ENCODE measurements around the gene MRPL12. TPM values are rescaled to one million over a fixed set of nuclear protein-coding genes. Genes with fewer than 3 reads are reported as not detected.

MRPL12 gene
- total RNA-seq, 1 experiment from 2014 or later = 57.7 TPM

GRCh38 chr17:81715107-81715871 lies 12.1 kb downstream of the MRPL12 start:
- DNase-seq (ENCODE audit: low read depth) = no peak

- DNase-seq (ENCODE audit: low read depth) = no peak
Measured at GRCh38 chr17:81715872-81716673, 12.9 kb downstream of the MRPL12 start.

- no peak for DNase-seq (ENCODE audit: low read depth)
Measured at GRCh38 chr17:81716674-81716996, 13.5 kb downstream of the MRPL12 start.

- DNase-seq (ENCODE audit: low read depth) = no peak
Measured at GRCh38 chr17:81717049-81717765, 14.0 kb downstream of the MRPL12 start.

- no peak for DNase-seq (ENCODE audit: low read depth)
Measured at GRCh38 chr17:81717766-81718089, 14.6 kb downstream of the MRPL12 start.

GRCh38 chr17:81719410-81720266 lies 16.5 kb downstream of the MRPL12 start:
- DNase-seq (ENCODE audit: low read depth) = no peak

- no peak for DNase-seq (ENCODE audit: low read depth)
Measured at GRCh38 chr17:81720267-81721071, 17.3 kb downstream of the MRPL12 start.

GRCh38 chr17:81722184-81723120 lies 19.3 kb downstream of the MRPL12 start:
- DNase-seq (ENCODE audit: low read depth) = peak; percentile 52

- no peak for DNase-seq (ENCODE audit: low read depth)
Measured at GRCh38 chr17:81723651-81724209, 20.6 kb downstream of the MRPL12 start.

- no peak for DNase-seq (ENCODE audit: low read depth)
Measured at GRCh38 chr17:81725439-81725838, 22.3 kb downstream of the MRPL12 start.

- DNase-seq (ENCODE audit: low read depth) = no peak
Measured at GRCh38 chr17:81726004-81726403, 22.8 kb downstream of the MRPL12 start.

GRCh38 chr17:81727324-81728031 lies 24.3 kb downstream of the MRPL12 start:
- no peak for DNase-seq (ENCODE audit: low read depth)

GRCh38 chr17:81733507-81734404 lies 30.6 kb downstream of the MRPL12 start:
- DNase-seq (ENCODE audit: low read depth) = peak; percentile 75

GRCh38 chr17:81734405-81735263 lies 31.5 kb downstream of the MRPL12 start:
- DNase-seq (ENCODE audit: low read depth) = no peak

GRCh38 chr17:81735264-81736102 lies 32.3 kb downstream of the MRPL12 start:
- no peak for DNase-seq (ENCODE audit: low read depth)

All from HT1080 (cell line).